DND-41 (cell line): ENCODE measurements around the gene FOXN1.

Source experiments
- ATAC-seq: fragments of 200-7000 bp; cut with Tn5 transposase; 3 replicates; pipeline ENCODE4 v1.9.1; 2021; ENCODE audit warnings: low read depth; ENCODE audit not compliant: insufficient read depth
- DNase-seq: peaks from one replicate; pipeline ENCODE4 v3.0.0-alpha.2; 2020
- H2AFZ ChIP-seq: 2 replicates; pipeline ENCODE4 v1.6.0; 2012; ENCODE audit warnings: low read depth, low read length
- H3K27ac ChIP-seq: 2 replicates; pipeline ENCODE4 v1.5.1; 2012; ENCODE audit warnings: low read length, inconsistent platforms
- H3K27me3 ChIP-seq: fragments of 200-600 bp; sonication (generic); 2 replicates; pipeline ENCODE4 v1.6.0; 2012; ENCODE audit warnings: low read length, mild to moderate bottlenecking, inconsistent platforms; ENCODE audit not compliant: insufficient read depth, poor library complexity
- H3K36me3 ChIP-seq: 2 replicates; pipeline ENCODE4 v1.5.1; 2012; ENCODE audit warnings: low read length, inconsistent platforms; ENCODE audit not compliant: insufficient read depth
- H3K4me1 ChIP-seq: 2 replicates; pipeline ENCODE4 v1.5.1; 2012; ENCODE audit warnings: mild to moderate bottlenecking, low read length; ENCODE audit not compliant: insufficient read depth
- H3K4me2 ChIP-seq: 2 replicates; pipeline ENCODE4 v1.6.0; 2012; ENCODE audit warnings: mild to moderate bottlenecking, moderate library complexity, low read length, inconsistent platforms; ENCODE audit not compliant: insufficient read depth
- H3K4me3 ChIP-seq, 2 experiments: fragments of 200-600 bp in 1 of 2; shearing (Covaris generic) in 1 of 2; 2 replicates each; pipeline ENCODE4 v1.5.1; 2012 to 2016; ENCODE audit warnings: inconsistent platforms in 2 of 2, low read length in 2 of 2, mild to moderate bottlenecking in 2 of 2, low read depth in 1 of 2, moderate library complexity in 1 of 2
- H3K79me2 ChIP-seq: 2 replicates; pipeline ENCODE4 v1.6.0; 2012; ENCODE audit warnings: low read length, inconsistent platforms; ENCODE audit not compliant: insufficient read depth
- H3K9ac ChIP-seq: 2 replicates; pipeline ENCODE4 v1.6.0; 2012; ENCODE audit warnings: low read depth, mild to moderate bottlenecking, inconsistent platforms, low read length, moderate library complexity
- H3K9me3 ChIP-seq: 2 replicates; pipeline ENCODE4 v1.5.1; 2012; ENCODE audit warnings: low read length, moderate library complexity, mild to moderate bottlenecking, inconsistent platforms; ENCODE audit not compliant: insufficient read depth, severe bottlenecking
- H4K20me1 ChIP-seq: 2 replicates; pipeline ENCODE4 v1.6.0; 2012; ENCODE audit warnings: low read length; ENCODE audit not compliant: insufficient read depth
- CTCF ChIP-seq: IDR thresholded peaks from 2 replicates; pipeline ENCODE4 v1.5.1; 2012; ENCODE audit warnings: borderline replicate concordance, low read length, moderate library complexity, mild to moderate bottlenecking; ENCODE audit not compliant: poor library complexity, severe bottlenecking; ENCODE audit errors: extremely low read depth
- EZH2 ChIP-seq: IDR thresholded peaks from 3 replicates; pipeline ENCODE4 v1.6.1; 2012; ENCODE audit warnings: borderline replicate concordance, low read depth, mild to moderate bottlenecking, moderate library complexity, low read length, inconsistent platforms; ENCODE audit not compliant: severe bottlenecking

The FOXN1 gene

GRCh38 chr17:28540231-28540630 is 34.1 kb downstream of the FOXN1 start:
- Histone ChIP-seq H3K4me2 (no peak overlapping the region), H3K79me2 (no peaks in the 10 kb centered on the region), H3K4me1 (no peaks in the 10 kb centered on the region), H3K9me3 (no peaks in the 10 kb centered on the region), H4K20me1 (no peaks in the 10 kb centered on the region; the same call in 1 of the 2 replicates), H2AFZ (no peak overlapping the region), H3K9ac (no peak overlapping the region), H3K27ac (no peak overlapping the region), H3K4me3 (no peak overlapping the region), H3K27me3 (peaks cover 10% of the 10 kb centered on the region), H3K36me3 (no peaks in the 10 kb centered on the region)
- DNase-seq = no peak
- no peak for ATAC-seq
- TF ChIP-seq EZH2 (no peak), CTCF (no peak)

DNA sequence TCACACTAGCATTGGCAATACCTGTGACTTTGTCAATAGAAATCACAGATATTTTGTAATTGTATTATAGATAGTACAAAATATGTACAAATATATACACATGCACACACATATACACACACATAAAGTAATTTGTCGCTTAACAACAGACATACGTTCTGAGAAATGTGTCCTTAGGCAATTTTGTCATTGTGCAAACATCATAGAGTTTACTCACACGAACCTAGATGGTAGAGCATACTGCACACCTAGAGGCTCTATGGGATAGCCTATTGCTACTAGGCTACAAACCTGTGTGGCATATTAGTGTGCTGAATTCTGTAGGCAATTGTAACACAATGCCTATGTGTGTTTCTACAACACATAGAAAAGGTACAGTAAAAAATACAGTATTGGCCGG is 35.3 kb downstream of the FOXN1 start:
- Histone ChIP-seq H3K4me2 (no peak overlapping the region), H3K9me3 (no peaks in the 10 kb centered on the region), H4K20me1 (no peaks in the 10 kb centered on the region; the same call in 1 of the 2 replicates), H3K4me3 (no peak overlapping the region), H3K4me1 (no peaks in the 10 kb centered on the region), H3K9ac (no peak overlapping the region), H3K27ac (no peak overlapping the region), H3K36me3 (no peaks in the 10 kb centered on the region), H3K79me2 (no peaks in the 10 kb centered on the region), H3K27me3 (peaks cover 8% of the 10 kb centered on the region), H2AFZ (no peak overlapping the region)
- ATAC-seq (no peak), DNase-seq (no peak)
- TF ChIP-seq EZH2 (no peak), CTCF (no peak)

DNA sequence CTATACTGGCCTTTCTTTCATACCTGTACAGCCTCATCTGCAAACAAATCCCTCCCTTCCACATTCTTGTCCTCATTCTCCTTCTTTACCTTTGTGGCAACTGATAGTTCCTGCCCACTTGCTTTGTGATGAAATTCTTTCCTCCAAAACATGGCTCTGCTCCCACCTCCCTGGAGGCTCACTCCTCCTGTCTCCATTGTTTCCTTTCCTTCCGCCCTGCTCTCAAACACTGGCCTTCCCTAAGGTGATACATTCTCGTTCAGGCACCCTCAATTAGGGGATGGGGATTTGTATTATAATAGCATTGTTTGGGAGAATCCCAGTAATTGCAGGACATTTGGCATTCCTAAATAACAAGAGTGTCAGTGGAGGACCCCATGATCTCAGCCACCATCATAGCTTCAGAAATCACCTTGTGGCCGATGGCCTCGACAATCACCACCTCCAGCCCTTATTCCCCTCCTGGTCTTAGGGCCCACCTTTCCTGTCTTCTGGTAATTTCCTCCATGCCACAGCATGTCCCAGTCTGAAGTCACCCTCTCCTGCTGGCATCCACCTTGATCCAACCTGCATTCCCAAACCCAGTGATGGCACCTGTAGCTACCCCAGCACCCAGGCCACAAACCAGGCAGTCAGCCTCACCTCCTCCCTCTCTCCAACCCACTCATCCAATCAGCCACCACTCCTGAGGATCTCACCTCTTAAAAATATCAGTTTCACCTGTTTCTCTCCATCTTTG is 38.4 kb downstream of the FOXN1 start:
- Histone ChIP-seq H3K27ac (no peak overlapping the region), H3K4me1 (peaks cover 6% of the 10 kb centered on the region; the same call in 1 of the 2 replicates), H3K36me3 (0 out of 2 replicates have a peak, but pooled peaks cover 6% of the 10 kb centered on the region), H3K9me3 (no peaks in the 10 kb centered on the region), H3K79me2 (no peaks in the 10 kb centered on the region), H3K9ac (no peak overlapping the region), H3K4me2 (no peak overlapping the region), H3K27me3 (no peaks in the 10 kb centered on the region), H3K4me3 (no peak overlapping the region), H4K20me1 (0 out of 2 replicates have a peak, but pooled peaks cover 11% of the 10 kb centered on the region), H2AFZ (no peak overlapping the region)
- DNase-seq = no peak
- no peak for ATAC-seq
- TF ChIP-seq EZH2 (no peak), CTCF (no peak)
